SK-N-SH treated with all-trans-retinoic acid at 6 μM for 48 hours (cell line): Measurements from ENCODE around the gene GSTO2.
"Not testable (repeated sequence)": the region's sequence is repeated elsewhere in the genome, so short reads cannot be mapped to it uniquely, and the experiment has no call there.

Experiments
- ATAC-seq: fragments of 200-7000 bp; cut with Tn5 transposase; 3 replicates; pipeline ENCODE4 v1.9.1; 2020; ENCODE audit warnings: mild to moderate bottlenecking, moderate library complexity
- ARNTL ChIP-seq: fragments of 450-650 bp; formaldehyde crosslinking; IDR thresholded peaks from 2 replicates; pipeline ENCODE4 v1.5.0; 2020; ENCODE audit warnings: low read depth, mild to moderate bottlenecking, moderate library complexity, borderline replicate concordance
- BACH2 ChIP-seq: fragments of 250-450 bp; sonication (Bioruptor Pico); IDR thresholded peaks from 2 replicates; pipeline ENCODE4 v1.9.0; 2021; ENCODE audit warnings: mild to moderate bottlenecking, borderline replicate concordance
- CREB5 ChIP-seq: fragments of 250-450 bp; sonication (Bioruptor Pico); IDR thresholded peaks from 2 replicates; pipeline ENCODE4 v1.5.1; 2020; ENCODE audit warnings: low read depth, mild to moderate bottlenecking, moderate library complexity
- CSDC2 ChIP-seq: fragments of 250-450 bp; sonication (Bioruptor Pico); IDR thresholded peaks from 2 replicates; pipeline ENCODE4 v1.5.0; 2020; ENCODE audit warnings: mild to moderate bottlenecking, moderate library complexity
- ISL1 ChIP-seq: fragments of 250-450 bp; sonication (Bioruptor Pico); IDR thresholded peaks from 2 replicates; pipeline ENCODE4 v2.1.2; 2022; ENCODE audit warnings: mild to moderate bottlenecking, moderate library complexity
- OSR1 ChIP-seq: fragments of 250-450 bp; sonication (Bioruptor Pico); IDR thresholded peaks from 2 replicates; pipeline ENCODE4 v1.8.0; 2022; ENCODE audit warnings: moderate library complexity, mild to moderate bottlenecking, inconsistent platforms
- POU6F1 ChIP-seq: fragments of 250-450 bp; sonication (Bioruptor Pico); IDR thresholded peaks from 2 replicates; pipeline ENCODE4 v1.8.0; 2021; ENCODE audit warnings: low read depth, mild to moderate bottlenecking, moderate library complexity, borderline replicate concordance
- PPARA ChIP-seq: fragments of 250-450 bp; sonication (Bioruptor Pico); IDR thresholded peaks from 2 replicates; pipeline ENCODE4 v1.5.0; 2020; ENCODE audit warnings: mild to moderate bottlenecking, borderline replicate concordance
- RARB ChIP-seq: fragments of 250-450 bp; sonication (Bioruptor Pico); IDR thresholded peaks from 2 replicates; pipeline ENCODE4 v1.8.0; 2021; ENCODE audit warnings: mild to moderate bottlenecking, moderate library complexity
- SNAI2 ChIP-seq: fragments of 250-450 bp; sonication (Bioruptor Pico); IDR thresholded peaks from 2 replicates; pipeline ENCODE4 v1.5.0; 2020; ENCODE audit warnings: mild to moderate bottlenecking, moderate library complexity
- TOX ChIP-seq: fragments of 250-450 bp; sonication (Bioruptor Pico); IDR thresholded peaks from 2 replicates; pipeline ENCODE4 v1.8.0; 2021; ENCODE audit warnings: mild to moderate bottlenecking, moderate library complexity, borderline replicate concordance
- TSHZ2 ChIP-seq: fragments of 250-450 bp; sonication (Bioruptor Pico); IDR thresholded peaks from 2 replicates; pipeline ENCODE4 v1.5.0; 2020; ENCODE audit warnings: mild to moderate bottlenecking, moderate library complexity
- ZC3H10 ChIP-seq: fragments of 250-450 bp; sonication (Bioruptor Pico); IDR thresholded peaks from 2 replicates; pipeline ENCODE4 v1.5.1; 2021; ENCODE audit warnings: mild to moderate bottlenecking, moderate library complexity
- ZFP3 ChIP-seq: fragments of 250-450 bp; sonication (Bioruptor Pico); IDR thresholded peaks from 2 replicates; pipeline ENCODE4 v1.5.0; 2020; ENCODE audit warnings: mild to moderate bottlenecking, moderate library complexity
- ZFP30 ChIP-seq: fragments of 450-650 bp; formaldehyde crosslinking; IDR thresholded peaks from 2 replicates; pipeline ENCODE4 v1.5.0; 2022; ENCODE audit warnings: mild to moderate bottlenecking, moderate library complexity
- ZNF565 ChIP-seq: fragments of 450-650 bp; formaldehyde crosslinking; conservative IDR thresholded peaks from 2 replicates; pipeline ENCODE4 v1.5.0; 2020; ENCODE audit warnings: low read depth, mild to moderate bottlenecking, moderate library complexity
- TF ChIP-seq, protein P1 (sequence below): fragments of 250-450 bp; sonication (Bioruptor Pico); IDR thresholded peaks from 2 replicates; pipeline ENCODE4 v1.8.0; 2020; ENCODE audit warnings: mild to moderate bottlenecking, moderate library complexity, borderline replicate concordance

Gene GSTO2

GRCh38 chr10:104235801-104236200 lies 33.2 kb upstream of the GSTO2 start (continued):
- TF ChIP-seq CREB5 (no peak), RARB (CRISPR knock-in tag) (no peak), ZNF565 (CRISPR knock-in tag) (no peak)

- ATAC-seq: no peak
- TF ChIP-seq SNAI2 (CRISPR knock-in tag) (no peak), PPARA (CRISPR knock-in tag) (no peak), ZC3H10 (CRISPR knock-in tag) (no peak), ZFP30 (no peak), TSHZ2 (no peak)
- TF ChIP-seq, protein P1, sequence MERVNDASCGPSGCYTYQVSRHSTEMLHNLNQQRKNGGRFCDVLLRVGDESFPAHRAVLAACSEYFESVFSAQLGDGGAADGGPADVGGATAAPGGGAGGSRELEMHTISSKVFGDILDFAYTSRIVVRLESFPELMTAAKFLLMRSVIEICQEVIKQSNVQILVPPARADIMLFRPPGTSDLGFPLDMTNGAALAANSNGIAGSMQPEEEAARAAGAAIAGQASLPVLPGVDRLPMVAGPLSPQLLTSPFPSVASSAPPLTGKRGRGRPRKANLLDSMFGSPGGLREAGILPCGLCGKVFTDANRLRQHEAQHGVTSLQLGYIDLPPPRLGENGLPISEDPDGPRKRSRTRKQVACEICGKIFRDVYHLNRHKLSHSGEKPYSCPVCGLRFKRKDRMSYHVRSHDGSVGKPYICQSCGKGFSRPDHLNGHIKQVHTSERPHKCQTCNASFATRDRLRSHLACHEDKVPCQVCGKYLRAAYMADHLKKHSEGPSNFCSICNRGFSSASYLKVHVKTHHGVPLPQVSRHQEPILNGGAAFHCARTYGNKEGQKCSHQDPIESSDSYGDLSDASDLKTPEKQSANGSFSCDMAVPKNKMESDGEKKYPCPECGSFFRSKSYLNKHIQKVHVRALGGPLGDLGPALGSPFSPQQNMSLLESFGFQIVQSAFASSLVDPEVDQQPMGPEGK (CRISPR knock-in tag): no peak
Observed at GRCh38 chr10:104240078-104240477, 28.9 kb upstream of the GSTO2 start.

GRCh38 chr10:104242545-104242944 lies 26.4 kb upstream of the GSTO2 start:
- no peak for ATAC-seq
- TF ChIP-seq OSR1 (CRISPR knock-in tag): no peak
- TF ChIP-seq ISL1 (CRISPR knock-in tag): no peak
- TF ChIP-seq POU6F1: no peak
- no peak for TF ChIP-seq RARB (CRISPR knock-in tag)
- no peak for TF ChIP-seq ZFP30
- no peak for TF ChIP-seq PPARA (CRISPR knock-in tag)
- no peak for TF ChIP-seq ARNTL (CRISPR knock-in tag)
- no peak for TF ChIP-seq SNAI2 (CRISPR knock-in tag)
- TF ChIP-seq BACH2 (CRISPR knock-in tag): no peak

DNA sequence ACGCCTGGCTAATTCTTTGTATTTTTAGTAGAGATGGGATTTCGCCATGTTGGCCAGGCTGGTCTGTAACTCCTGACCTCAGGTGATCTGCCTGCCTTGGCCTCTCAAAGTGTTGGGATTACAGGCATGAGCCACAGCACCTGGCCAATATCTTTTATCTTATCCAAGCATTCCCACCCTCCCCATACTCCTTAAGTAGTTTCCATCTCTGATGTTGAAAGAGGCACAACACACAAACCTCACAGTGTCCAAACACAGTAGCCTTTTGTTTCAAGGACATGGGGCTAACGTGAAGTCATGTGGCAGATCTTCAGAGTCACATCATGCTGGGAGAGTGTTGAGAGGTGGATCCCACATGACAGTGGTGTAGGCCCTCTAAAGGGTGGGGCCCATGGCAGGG lies 26.0 kb upstream of the GSTO2 start:
- not testable (repeated sequence) for ATAC-seq

DNA sequence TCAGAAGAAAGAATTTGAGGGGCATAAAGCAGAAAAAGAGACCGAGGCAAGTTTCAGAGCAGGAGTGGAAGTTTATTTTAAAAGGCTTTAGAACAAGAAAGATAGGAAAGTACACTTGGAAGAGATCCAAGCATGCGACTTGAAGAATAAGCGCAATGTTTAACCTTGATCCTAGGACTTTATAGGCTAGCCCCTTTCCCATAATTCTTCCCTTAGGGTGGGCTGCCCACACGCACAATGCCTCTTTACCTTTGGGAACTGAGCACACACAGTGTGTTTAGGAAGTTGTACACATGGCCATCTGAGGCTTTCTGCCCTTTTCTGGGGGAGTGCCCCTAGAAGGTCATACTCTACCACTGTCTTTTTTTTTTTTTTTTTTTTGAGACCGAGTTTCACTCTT lies 25.5 kb upstream of the GSTO2 start:
- ATAC-seq: no peak
- TF ChIP-seq, protein P1 (CRISPR knock-in tag): no peak
- TF ChIP-seq RARB (CRISPR knock-in tag) (no peak), ZC3H10 (CRISPR knock-in tag) (no peak), SNAI2 (CRISPR knock-in tag) (no peak), OSR1 (CRISPR knock-in tag) (no peak), POU6F1 (no peak), BACH2 (CRISPR knock-in tag) (no peak), TOX (no peak), CSDC2 (no peak), ZFP30 (no peak), ZFP3 (CRISPR knock-in tag) (no peak), ISL1 (CRISPR knock-in tag) (no peak)
- TF ChIP-seq, all 23 proteins: peak for 0
